ENCODE data around the gene GNAS. TPM values are rescaled to one million over a fixed set of nuclear protein-coding genes. Genes with fewer than 3 reads are reported as not detected.
A peak's percentile ranks its signal among the peaks of the same experiment; 100 is the strongest.

The GNAS gene
- 544 TPM for polyA plus RNA-seq (2012; ENCODE audit: low read depth, missing spikeins)

DNA sequence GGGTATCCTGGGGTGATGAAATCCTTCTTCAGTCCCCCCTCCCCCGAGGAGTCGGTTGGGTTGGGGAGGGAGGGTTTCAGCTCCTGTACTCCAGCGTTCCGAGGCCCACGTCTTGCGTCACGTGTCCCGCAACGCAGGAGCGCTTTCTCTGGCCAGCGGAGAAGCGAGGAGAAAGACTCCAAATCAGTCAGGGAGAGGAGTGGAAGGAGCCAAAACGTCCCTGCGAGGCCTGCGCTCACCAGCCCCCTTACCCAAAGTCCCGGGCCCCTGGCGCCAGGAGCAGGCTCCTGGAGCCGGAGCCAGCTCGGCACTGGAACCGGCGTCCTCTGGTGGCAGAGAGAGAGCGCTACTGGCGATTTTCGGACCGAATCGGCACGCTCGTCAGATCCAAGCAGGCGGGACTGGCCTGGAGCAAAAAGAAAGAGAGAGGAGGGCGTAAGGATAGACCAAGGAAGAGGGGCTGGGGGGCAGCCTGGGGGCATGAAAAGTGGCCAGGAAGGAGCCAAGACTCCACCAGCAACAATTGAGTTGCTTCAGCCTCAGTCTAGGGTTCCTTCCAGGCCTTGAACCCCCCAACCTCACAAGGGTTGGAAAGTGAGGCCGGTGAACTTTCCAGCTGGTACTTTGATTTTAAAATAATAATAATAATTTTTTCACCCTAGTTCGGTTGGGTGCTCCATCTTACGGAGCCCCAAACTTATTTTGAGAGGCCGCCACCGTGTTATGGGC lies at the start of gene GNAS:
Gene GNAS, plus strand, starts transcription at position 174 of the 729 bp plus-strand sequence.
- no peak for DNase-seq (ENCODE audit: insufficient read length, low spot score)
- TF ChIP-seq POLR2AphosphoS5 (IDR thresholded peaks at IDR 0.05; ENCODE audit: low read depth, low read length) = no peak
- FAIRE-seq = peak; percentile 28

GRCh38 chr20:58803533-58803932 lies 49.0 kb upstream of the GNAS start:
- FAIRE-seq = no peak
- DNase-seq (ENCODE audit: insufficient read length, low spot score) = no peak
- TF ChIP-seq PAX5 (IDR thresholded peaks at IDR 0.05; ENCODE audit: insufficient read depth, low read length, severe bottlenecking) (no peak), POLR2AphosphoS5 (IDR thresholded peaks at IDR 0.05; ENCODE audit: low read depth, low read length) (no peak), POU2F2 (IDR thresholded peaks at IDR 0.05; ENCODE audit: low read depth, low read length) (no peak), SPI1 (IDR thresholded peaks at IDR 0.05; ENCODE audit: low read depth, low read length) (no peak), TAF1 (IDR thresholded peaks at IDR 0.05; ENCODE audit: low read depth, low read length) (no peak), POLR2A (IDR thresholded peaks at IDR 0.05; ENCODE audit: low read depth, low read length) (no peak)

DNA sequence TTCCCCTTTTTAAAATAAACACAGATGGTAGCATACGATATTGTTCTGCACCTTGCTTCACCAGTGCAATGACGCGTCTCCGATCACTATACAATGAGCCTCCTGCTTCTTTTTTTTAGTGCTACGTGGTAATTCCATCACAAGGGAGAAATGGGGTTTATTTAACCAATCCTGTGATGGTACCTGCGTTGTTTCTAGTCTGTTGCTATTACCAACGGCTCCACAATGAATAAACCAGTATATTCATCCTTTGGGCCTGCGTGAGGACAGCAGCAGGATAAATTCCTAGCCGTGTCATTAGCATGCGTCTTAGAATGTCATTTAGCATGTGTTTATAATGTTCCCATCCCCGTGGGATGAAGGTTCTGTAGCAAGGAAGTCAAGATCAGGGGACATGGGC lies 44.7 kb upstream of the GNAS start:
- DNase-seq (ENCODE audit: insufficient read length, low spot score) = no peak
- no peak for FAIRE-seq
- TF ChIP-seq POLR2A (IDR thresholded peaks at IDR 0.05; ENCODE audit: low read depth, low read length) = no peak
- TF ChIP-seq TAF1 (IDR thresholded peaks at IDR 0.05; ENCODE audit: low read depth, low read length) = no peak
- no peak for TF ChIP-seq POLR2AphosphoS5 (IDR thresholded peaks at IDR 0.05; ENCODE audit: low read depth, low read length)
- TF ChIP-seq POU2F2 (IDR thresholded peaks at IDR 0.05; ENCODE audit: low read depth, low read length) = no peak
- TF ChIP-seq PAX5 (IDR thresholded peaks at IDR 0.05; ENCODE audit: insufficient read depth, low read length, severe bottlenecking) = no peak
- no peak for TF ChIP-seq SPI1 (IDR thresholded peaks at IDR 0.05; ENCODE audit: low read depth, low read length)

DNA sequence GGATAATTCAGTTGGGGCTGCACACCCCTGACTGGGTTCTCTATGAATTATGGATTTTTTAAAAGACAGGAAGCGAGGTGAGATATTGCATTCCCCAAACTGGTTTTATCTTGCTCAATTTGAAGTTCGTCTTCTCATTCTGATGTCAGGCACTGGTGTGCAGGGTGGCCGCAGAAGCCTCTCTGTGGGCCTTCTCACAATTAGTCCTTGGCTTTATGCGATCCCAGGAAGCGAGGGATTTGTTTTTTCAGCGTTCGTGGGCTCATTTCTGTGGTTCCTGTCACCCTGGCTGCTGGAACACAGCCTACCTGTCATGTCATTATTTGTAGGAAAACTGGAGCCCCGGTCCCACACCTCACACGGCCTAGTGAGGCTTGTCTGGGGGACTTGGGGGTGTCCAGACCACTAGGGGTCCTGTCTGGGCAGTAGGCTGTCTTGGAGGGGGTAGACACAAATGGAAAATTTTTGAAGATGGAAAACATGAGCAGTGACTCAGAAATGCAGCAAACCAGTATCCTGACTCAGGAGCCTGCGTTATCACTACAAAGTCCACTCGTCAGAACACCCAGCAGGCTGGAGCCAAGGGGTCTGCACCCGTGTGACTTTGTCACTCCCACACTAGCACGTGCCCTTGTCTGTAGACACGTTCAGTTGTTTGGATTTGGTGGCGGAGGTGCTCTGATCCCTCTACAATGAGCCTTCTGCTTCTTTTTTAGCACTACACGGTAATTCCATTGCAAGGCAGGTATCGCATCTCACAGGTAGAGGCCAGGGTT lies 44.1 kb upstream of the GNAS start:
- no peak for TF ChIP-seq PAX5 (IDR thresholded peaks at IDR 0.05; ENCODE audit: insufficient read depth, low read length, severe bottlenecking)
- DNase-seq (ENCODE audit: insufficient read length, low spot score) (no peak), FAIRE-seq (no peak)

DNA sequence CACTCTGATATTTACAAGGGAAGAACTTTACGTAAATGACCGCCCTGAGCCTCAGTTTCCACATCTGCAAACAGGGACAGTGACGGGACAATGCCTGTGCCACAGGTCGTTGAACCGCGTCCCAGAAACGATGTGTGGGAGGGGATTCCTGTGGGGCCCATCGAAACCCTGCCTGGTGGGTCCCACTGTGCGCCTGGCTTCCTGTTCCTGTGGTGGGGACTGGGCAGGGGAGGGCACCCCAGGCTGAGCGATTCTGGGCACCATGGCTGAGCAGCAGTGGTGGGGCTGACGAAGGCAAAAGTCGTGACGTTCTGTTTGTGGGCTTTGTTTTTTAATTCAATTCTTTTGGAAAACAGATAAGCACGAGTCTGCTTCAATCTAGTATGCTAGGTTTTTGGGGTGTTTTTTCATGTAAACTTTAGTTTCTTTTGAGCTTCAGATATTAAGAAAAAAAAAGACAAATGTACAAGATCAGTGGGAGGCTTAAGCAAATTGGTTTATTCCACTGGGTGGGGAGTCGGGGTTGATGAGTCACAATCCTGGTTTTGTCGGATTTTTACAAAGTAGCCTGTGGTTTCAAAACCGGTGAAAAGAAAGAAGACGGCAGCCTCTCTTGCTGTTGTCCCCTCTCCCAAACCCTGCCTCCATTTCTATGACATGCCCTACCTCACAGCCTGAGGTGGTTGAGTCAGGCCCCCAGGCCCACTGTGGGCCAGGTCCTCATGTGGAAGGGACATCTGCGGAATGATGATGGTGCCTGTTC lies 42.2 kb upstream of the GNAS start:
- TF ChIP-seq SPI1 (IDR thresholded peaks at IDR 0.05; ENCODE audit: low read depth, low read length) = no peak
- TF ChIP-seq PAX5 (IDR thresholded peaks at IDR 0.05; ENCODE audit: insufficient read depth, low read length, severe bottlenecking) = no peak
- TF ChIP-seq TAF1 (IDR thresholded peaks at IDR 0.05; ENCODE audit: low read depth, low read length) = no peak
- no peak for TF ChIP-seq POLR2A (IDR thresholded peaks at IDR 0.05; ENCODE audit: low read depth, low read length)
- TF ChIP-seq POLR2AphosphoS5 (IDR thresholded peaks at IDR 0.05; ENCODE audit: low read depth, low read length) = no peak
- no peak for TF ChIP-seq POU2F2 (IDR thresholded peaks at IDR 0.05; ENCODE audit: low read depth, low read length)
- FAIRE-seq = no peak
- DNase-seq (ENCODE audit: insufficient read length, low spot score) = no peak

DNA sequence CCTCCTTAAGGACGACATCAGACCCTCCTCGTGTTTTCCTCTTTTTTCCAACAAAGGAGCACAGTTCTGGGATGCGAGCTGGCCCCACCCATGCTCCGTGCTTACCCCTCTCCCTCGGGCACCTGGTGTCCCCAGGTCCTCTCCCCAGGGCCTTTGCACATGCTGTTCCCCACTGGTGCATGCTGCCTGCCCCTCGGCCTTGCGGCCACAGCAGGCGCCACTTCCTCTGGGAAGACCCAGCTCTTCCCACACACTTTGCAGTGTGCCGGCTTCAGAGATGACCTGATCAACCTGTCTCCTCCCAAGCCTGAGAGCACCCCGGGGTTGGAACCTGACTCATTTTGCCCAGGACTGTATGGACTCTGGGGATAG lies 41.7 kb upstream of the GNAS start:
- FAIRE-seq = no peak
- TF ChIP-seq PAX5 (IDR thresholded peaks at IDR 0.05; ENCODE audit: insufficient read depth, low read length, severe bottlenecking) (no peak), POU2F2 (IDR thresholded peaks at IDR 0.05; ENCODE audit: low read depth, low read length) (no peak), POLR2A (IDR thresholded peaks at IDR 0.05; ENCODE audit: low read depth, low read length) (no peak), TAF1 (IDR thresholded peaks at IDR 0.05; ENCODE audit: low read depth, low read length) (no peak), SPI1 (IDR thresholded peaks at IDR 0.05; ENCODE audit: low read depth, low read length) (no peak), POLR2AphosphoS5 (IDR thresholded peaks at IDR 0.05; ENCODE audit: low read depth, low read length) (no peak)

GRCh38 chr20:58811334-58811733 lies 41.2 kb upstream of the GNAS start:
- TF ChIP-seq POLR2AphosphoS5 (IDR thresholded peaks at IDR 0.05; ENCODE audit: low read depth, low read length) (no peak), TAF1 (IDR thresholded peaks at IDR 0.05; ENCODE audit: low read depth, low read length) (no peak), PAX5 (IDR thresholded peaks at IDR 0.05; ENCODE audit: insufficient read depth, low read length, severe bottlenecking) (no peak), POU2F2 (IDR thresholded peaks at IDR 0.05; ENCODE audit: low read depth, low read length) (no peak), POLR2A (IDR thresholded peaks at IDR 0.05; ENCODE audit: low read depth, low read length) (no peak), SPI1 (IDR thresholded peaks at IDR 0.05; ENCODE audit: low read depth, low read length) (no peak)
- no peak for DNase-seq (ENCODE audit: insufficient read length, low spot score)

More for the DNA sequence above, 41.7 kb upstream of the GNAS start:
- no peak for DNase-seq (ENCODE audit: insufficient read length, low spot score)

DNA sequence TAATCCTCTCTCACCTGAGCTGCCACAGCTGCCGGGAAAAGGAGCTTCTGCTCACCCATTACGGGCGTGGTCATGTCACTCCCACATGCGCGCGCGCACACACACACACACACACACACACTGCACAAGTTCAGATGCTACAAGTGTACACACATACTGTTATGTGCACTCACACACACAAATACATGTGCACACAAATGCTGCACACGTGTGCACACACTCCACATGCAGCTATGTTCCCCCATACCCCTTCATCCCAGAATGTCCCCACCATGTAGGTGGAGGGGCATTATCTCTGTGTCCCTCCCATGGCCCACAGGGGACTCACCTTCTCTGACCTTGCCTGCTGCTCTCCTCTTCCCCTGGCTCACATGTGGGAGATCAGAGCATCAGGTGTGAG lies 39.1 kb upstream of the GNAS start:
- TF ChIP-seq TAF1 (IDR thresholded peaks at IDR 0.05; ENCODE audit: low read depth, low read length) (no peak), SPI1 (IDR thresholded peaks at IDR 0.05; ENCODE audit: low read depth, low read length) (no peak), POLR2AphosphoS5 (IDR thresholded peaks at IDR 0.05; ENCODE audit: low read depth, low read length) (no peak), POLR2A (IDR thresholded peaks at IDR 0.05; ENCODE audit: low read depth, low read length) (no peak), POU2F2 (IDR thresholded peaks at IDR 0.05; ENCODE audit: low read depth, low read length) (no peak), PAX5 (IDR thresholded peaks at IDR 0.05; ENCODE audit: insufficient read depth, low read length, severe bottlenecking) (no peak)
- no peak for DNase-seq (ENCODE audit: insufficient read length, low spot score)
- FAIRE-seq = no peak

More at GRCh38 chr20:58811334-58811733, 41.2 kb upstream of the GNAS start:
- FAIRE-seq = no peak

- FAIRE-seq = no peak
Measured at GRCh38 chr20:58815448-58815847, 37.1 kb upstream of the GNAS start.

More at GRCh38 chr20:58815448-58815847, 37.1 kb upstream of the GNAS start:
- no peak for DNase-seq (ENCODE audit: insufficient read length, low spot score)
- TF ChIP-seq TAF1 (IDR thresholded peaks at IDR 0.05; ENCODE audit: low read depth, low read length) (no peak), PAX5 (IDR thresholded peaks at IDR 0.05; ENCODE audit: insufficient read depth, low read length, severe bottlenecking) (no peak), SPI1 (IDR thresholded peaks at IDR 0.05; ENCODE audit: low read depth, low read length) (no peak), POLR2AphosphoS5 (IDR thresholded peaks at IDR 0.05; ENCODE audit: low read depth, low read length) (no peak), POU2F2 (IDR thresholded peaks at IDR 0.05; ENCODE audit: low read depth, low read length) (no peak), POLR2A (IDR thresholded peaks at IDR 0.05; ENCODE audit: low read depth, low read length) (no peak)

Data from GM12891 (cell line).